HG03469 (cell line): ENCODE results near the gene MAPK10.

Experiments
- ATAC-seq: cut with Tn5 transposase; IDR thresholded peaks from one replicate; pipeline ENCODE4 v1.9.1; 2021; ENCODE audit warnings: mild to moderate bottlenecking, moderate library complexity, moderate number of reproducible peaks; ENCODE audit not compliant: unreplicated experiment

Gene MAPK10

DNA sequence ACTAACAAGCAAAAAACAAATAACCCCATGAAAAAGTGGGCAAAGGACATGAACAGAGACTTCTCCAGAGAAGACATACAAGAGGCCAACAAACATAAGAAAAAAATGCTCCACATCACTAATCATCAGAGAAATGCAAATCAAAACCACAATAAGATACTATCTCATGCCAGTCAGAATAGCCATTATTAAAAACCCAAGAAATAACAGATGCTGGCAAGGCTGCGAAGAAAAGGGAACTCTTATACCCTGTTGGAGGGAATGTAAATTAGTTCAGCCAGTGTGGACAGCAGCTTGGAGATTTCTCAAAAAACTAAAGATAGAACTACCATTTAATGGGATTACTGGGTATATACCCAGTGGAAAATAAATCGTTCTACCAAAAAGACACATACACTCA is 79.6 kb downstream of the MAPK10 start:
- ATAC-seq, result no peak

GRCh38 chr4:86279293-86279960 is 80.4 kb downstream of the MAPK10 start:
- ATAC-seq, result no peak

DNA sequence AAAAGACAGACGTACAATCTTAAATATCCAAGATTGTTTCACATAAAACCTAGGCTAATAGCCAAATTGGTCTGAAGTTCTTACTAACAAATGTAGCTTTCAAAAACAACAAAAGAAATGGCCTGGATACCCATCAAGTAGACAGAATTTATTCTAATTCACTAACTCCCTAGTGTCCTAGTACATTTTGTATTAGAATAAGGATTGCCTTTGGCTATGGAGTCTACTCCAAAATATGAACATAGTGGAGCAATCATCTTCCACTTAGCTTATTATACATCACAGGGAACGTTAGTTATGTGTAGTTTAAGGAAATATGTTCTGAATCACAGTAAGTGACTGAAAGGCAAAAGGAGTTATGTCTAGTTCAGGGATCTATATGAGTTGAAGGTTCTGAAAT is 81.7 kb downstream of the MAPK10 start:
- ATAC-seq, result no peak

DNA sequence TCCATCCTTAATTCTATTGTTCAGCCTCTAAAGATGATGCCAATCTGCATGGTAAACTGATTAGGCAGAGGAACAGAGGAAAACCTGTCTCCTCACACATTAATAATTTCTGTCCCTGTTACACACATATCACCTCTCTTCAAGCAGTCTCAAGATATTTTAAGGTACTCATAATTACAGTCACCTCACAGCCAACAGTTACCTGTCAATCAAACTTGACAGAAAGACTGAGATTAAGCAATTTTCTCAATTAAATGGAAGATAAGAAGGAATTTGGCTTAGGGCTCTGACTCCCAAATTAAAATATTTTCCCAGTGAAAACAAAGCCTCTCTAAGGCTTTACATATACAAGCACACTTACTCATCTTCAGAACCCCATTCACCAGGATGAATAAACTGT is 85.2 kb downstream of the MAPK10 start:
- ATAC-seq, result no peak

- ATAC-seq, result no peak
Measured at GRCh38 chr4:86272669-86273068, 87.2 kb downstream of the MAPK10 start.

DNA sequence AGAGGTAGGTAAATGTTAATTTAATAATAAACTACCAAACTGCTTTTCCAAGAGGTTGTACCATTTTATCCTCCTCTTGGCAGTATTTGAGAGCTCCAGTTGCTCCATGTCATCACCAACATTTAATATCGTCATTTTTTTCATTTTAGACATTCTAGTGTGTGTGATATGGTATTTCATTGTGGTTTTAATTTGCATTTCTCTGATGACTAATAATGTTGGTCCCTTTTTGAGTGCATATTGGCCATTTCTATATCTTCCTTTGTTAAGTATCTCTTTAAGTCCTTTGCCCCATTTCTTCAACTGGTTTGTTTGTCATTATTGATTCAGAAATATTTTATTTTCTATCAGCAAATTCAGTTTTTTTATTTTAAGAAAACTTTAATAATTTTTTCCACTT is 88.8 kb downstream of the MAPK10 start:
- no peak for ATAC-seq

- ATAC-seq, result no peak
Measured at GRCh38 chr4:86269354-86269753, 90.5 kb downstream of the MAPK10 start.

DNA sequence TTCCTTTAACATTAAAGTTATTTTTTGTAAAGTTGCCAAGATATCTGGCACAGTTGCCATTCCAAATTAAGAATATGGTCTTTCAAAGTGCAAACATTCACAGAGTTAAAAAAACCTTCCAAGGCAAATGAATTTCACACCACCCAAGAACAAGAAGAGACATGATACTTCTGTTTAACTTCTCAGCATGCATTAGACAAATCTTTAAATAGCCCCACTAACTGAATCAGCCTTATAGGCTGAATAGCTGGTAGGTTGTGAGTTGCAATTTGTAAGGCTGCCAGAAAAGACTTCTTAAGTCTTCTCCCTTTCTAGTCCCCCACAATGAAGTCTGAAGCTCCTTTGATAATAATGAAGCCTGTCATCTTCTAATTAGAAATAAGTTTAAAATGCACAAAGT is 95.6 kb downstream of the MAPK10 start:
- no peak for ATAC-seq

DNA sequence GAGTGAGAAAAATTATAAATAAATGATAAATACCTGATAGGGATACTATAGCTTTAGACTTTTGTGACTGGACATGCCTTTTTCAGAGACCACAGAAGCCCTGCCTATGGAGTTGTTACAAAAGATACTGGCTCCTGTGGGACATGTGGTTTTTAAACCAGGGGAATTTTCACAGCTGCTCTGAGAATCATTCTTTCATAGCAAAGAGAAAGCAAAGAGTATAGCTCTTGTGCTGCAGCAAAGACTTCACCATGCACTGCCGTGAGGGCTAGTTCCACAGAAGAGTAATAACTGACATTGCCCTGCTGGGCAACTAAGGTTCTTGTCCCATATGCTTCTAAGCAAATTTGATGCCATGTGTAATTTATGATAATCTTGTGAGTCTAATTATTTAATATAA is 98.2 kb downstream of the MAPK10 start:
- no peak for ATAC-seq

- no peak for ATAC-seq
Measured at GRCh38 chr4:86256086-86256485, 103.8 kb downstream of the MAPK10 start.

- no peak for ATAC-seq
Measured at GRCh38 chr4:86250619-86251018, 109.2 kb downstream of the MAPK10 start.

DNA sequence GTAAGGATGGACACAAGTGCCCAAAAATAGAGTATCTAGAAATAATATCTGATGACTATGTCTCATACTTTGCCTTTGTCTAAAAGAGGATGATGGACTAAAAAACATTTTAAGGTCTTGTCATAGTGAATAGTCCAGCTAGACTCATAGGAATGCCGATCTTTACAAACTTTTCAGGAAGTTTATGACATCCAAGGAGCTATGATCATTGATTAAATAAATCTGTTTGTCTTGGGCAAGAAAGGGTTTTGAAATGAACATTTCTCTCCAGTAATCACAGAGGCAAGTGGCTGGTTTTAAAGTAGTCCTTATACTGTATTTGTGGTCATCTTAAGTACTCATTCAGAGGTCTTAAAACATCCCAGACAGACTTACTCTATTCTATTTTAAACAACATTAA is 109.8 kb downstream of the MAPK10 start:
- no peak for ATAC-seq

DNA sequence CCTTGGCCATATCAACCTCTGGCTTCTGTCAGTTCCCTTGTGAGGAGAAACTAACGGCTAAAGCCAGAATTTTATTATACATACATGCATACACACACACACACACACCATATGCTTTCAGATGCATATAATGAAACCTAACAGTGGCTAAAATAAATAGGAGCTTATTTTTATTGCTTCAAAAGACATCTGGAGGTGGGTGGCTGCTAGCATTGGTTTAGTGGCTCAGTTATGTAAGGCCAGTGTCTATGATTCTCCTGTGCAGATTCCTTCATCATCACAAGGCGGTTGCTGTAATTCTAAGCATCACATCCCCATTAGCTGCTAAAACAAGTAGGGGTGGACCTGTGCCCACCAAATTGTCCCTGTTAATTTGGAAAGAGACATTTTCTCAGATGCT is 110.8 kb downstream of the MAPK10 start:
- no peak for ATAC-seq

GRCh38 chr4:86247906-86248305 is 111.9 kb downstream of the MAPK10 start:
- no peak for ATAC-seq

DNA sequence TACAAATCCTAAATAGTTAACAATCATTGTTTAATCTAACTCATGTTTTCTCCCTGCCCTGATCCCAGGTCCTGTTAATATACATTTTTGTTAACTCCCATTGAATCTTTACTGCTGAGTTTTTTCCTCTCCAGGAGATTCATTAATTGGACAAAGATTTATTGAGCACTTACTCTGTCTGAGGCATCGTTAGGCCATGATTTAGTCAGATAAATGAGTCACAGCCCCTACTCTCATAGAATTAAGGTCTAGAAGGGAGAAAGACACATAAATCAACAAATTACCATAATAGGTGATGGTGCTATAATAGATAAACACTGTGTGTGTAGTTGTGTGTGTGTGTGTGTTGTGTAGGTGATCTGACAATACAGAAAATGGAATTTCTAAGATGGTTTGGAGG is 112.5 kb downstream of the MAPK10 start:
- ATAC-seq, result no peak

DNA sequence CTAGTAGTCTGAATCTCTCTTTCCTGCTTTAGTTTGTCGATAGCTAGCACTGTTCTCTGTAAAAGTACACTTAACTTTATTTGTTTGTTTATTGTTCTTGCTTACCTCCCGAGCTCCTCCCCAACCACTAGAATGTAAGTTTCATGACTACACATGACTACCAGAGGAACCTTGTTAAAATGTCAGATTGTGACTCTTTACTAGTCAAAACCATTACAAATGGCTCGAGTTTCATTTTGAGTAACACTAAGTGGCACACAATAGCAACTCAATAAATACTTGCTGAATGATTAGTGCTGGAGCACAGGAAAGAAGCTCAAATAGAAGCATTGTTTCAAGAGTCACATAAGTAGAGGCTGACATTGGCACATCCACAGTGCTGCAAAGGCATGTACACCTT is 116.1 kb downstream of the MAPK10 start:
- ATAC-seq, result no peak

DNA sequence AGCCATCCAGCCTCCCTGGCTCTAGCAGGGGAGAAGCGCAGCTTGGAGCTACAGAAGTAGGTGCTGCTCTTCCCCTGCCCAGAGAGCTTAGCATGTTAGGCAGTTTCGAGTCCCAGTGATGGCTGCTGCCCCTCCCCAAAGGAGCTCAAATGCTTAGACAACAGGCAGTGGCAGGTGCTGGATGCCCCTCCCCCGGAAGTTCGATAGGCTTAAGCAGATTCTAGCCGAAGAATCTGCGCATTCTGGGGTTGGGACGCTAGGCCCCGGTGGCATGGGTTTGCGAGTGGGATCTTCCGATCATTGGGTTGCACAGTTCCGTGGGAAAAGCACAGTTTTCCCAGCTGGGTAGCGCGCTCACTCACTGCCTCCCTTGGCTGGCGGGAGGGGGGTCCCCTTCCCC is 117.2 kb downstream of the MAPK10 start:
- ATAC-seq, result no peak

DNA sequence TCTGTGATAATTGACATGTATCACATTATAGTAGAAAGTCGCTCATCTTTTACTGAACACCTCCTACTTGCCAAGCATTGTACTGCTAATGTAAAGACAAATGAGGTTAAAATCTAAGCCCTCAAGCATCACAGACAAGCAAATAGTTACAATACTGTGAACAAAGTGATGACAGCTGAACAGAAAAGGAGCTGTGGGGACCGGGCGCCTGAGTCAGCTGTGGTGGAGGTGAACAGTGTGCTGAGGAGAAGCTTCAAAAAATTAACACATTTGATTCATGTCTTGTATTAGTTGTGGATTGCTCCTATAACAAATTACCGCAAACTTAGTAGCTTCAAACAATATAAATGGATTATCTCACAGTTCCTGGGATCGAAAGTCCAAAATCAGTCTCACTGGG is 124.3 kb downstream of the MAPK10 start:
- no peak for ATAC-seq

GRCh38 chr4:86233681-86234080 is 126.2 kb downstream of the MAPK10 start:
- ATAC-seq, result no peak

GRCh38 chr4:86233090-86233489 is 126.8 kb downstream of the MAPK10 start:
- no peak for ATAC-seq

DNA sequence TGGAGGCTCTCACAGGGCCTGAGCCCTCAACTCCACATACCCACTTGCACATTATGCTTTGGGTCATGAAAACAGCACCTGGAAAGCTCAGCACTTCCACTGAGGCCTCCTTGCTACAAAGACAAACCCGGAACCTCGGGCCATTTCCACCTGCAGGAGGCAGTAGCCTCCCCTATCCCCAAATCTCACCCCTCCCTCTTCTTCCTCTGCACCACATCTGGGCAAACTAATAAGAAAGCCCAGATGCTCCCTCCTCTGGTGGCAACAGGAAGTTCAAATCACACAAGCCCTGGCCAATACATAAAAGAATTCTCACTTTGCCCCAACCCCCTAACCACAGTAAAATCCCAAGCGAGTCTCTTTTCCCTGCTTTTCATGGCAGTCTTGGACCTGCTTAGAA is 136.4 kb downstream of the MAPK10 start:
- no peak for ATAC-seq

DNA sequence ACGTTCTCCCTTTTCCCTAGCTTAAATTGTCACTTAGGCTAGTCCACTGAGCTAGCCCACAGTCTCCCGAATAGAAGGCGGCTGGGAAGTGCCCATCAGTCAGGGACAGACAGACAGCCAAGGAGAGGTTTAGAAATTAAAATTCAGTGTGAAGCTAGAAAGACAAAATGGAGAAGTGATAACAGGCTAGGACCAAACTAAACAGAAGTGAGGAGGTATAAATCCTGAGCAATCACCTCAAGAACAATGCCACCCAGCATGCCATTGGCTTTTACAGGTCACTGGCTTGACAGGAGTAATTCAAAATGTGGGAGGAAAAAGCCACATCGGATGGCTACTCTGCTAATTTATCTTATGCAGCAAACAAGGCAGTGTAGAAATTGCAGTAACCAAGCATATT is 138.9 kb downstream of the MAPK10 start:
- ATAC-seq, result no peak

DNA sequence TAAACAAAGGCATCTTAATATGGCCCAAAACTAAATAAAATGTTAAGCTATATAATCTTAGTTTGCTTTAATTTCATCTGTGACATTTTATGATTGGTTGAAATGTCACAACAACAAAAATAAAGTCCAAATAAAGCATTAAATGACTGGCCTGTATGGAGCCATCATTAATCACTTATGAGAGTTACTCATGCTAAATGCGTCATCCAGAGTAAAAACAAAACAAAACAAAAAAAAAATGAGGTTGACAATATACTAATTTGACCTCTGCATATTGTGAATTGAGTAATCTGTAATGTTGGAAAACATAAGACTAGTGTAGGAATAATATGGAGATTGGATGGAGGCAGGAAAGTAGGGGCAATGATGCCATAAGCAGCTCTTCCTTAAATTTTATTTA is 139.7 kb downstream of the MAPK10 start:
- ATAC-seq, result no peak
